Transverse colon (tissue), 3 donors: Measurements from ENCODE around the gene SERPINA3.

Experiments
- CTCF ChIP-seq, 5 experiments: fragments of 200-600 bp in 3 of 5; fragments of 450-650 bp in 2 of 5; sonication (generic) in 3 of 5; IDR thresholded peaks; 1 replicate in 2 of 5; 2 replicates in 3 of 5; pipeline ENCODE4 v1.5.1; 2016 to 2017; ENCODE audit warnings: antibody characterized with exemption in 5 of 5, inconsistent platforms in 3 of 5, mild to moderate bottlenecking in 2 of 5, moderate library complexity in 1 of 5
- EP300 ChIP-seq: sonication (generic); formaldehyde crosslinking; IDR thresholded peaks from one replicate; pipeline ENCODE4 v1.6.1; 2017; ENCODE audit warnings: antibody characterized with exemption, low read depth

DNA sequence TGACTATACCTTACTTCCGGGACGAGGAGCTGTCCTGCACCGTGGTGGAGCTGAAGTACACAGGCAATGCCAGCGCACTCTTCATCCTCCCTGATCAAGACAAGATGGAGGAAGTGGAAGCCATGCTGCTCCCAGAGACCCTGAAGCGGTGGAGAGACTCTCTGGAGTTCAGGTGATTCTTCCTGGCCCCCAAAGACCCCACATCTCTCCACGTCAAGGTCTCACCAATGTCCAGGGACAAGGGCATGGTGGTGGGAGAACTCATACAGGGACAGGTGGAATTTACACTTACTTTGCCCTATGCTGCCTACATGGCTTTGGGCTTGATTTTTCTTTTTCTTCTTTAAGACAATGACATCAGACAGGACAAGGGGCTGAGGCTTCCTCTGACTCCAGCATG, 7.1 kb downstream of the SERPINA3 start:
- TF ChIP-seq EP300 (no peak), CTCF (IDR thresholded peaks at IDR 0.05) (no peak)
